Tibial artery (tissue), 4 donors: ENCODE results near the gene NME3.
"Not testable (repeated sequence)": the region's sequence is repeated elsewhere in the genome, so short reads cannot be mapped to it uniquely, and the experiment has no call there.

Experiments
- DNase-seq, 2 donors: peaks; one replicate each; pipeline ENCODE4 v3.0.0-alpha.2; 2019
- H3K27ac ChIP-seq, 2 donors: fragments of 200-600 bp; sonication (generic) in 1 of 2; 1 replicate in 1 of 2; 2 replicates in 1 of 2; pipeline ENCODE4 v1.5.1; 2018 to 2019; ENCODE audit warnings: mild to moderate bottlenecking in 1 of 2
- H3K27me3 ChIP-seq, 2 donors: fragments of 200-600 bp; sonication (generic) in 1 of 2; one replicate each; pipeline versions ENCODE4 v1.5.1 to v1.6.0; 2016 to 2019
- H3K36me3 ChIP-seq, 3 donors: fragments of 200-600 bp; sonication (generic) in 2 of 3; one replicate each; pipeline ENCODE4 v1.5.1; 2016 to 2019; ENCODE audit warnings: mild to moderate bottlenecking in 2 of 3
- H3K4me1 ChIP-seq, 4 donors: fragments of 200-600 bp; sonication (generic) in 2 of 4; 1 replicate in 3 of 4; 2 replicates in 1 of 4; pipeline ENCODE4 v1.5.1; 2016 to 2019
- H3K4me3 ChIP-seq, 2 donors: fragments of 200-600 bp; sonication (generic) in 1 of 2; 1 replicate in 1 of 2; 2 replicates in 1 of 2; pipeline ENCODE4 v1.5.1; 2018 to 2019; ENCODE audit warnings: mild to moderate bottlenecking in 2 of 2
- H3K9me3 ChIP-seq, 3 donors: fragments of 200-600 bp; sonication (generic) in 1 of 3; one replicate each; pipeline ENCODE4 v1.5.1; 2016 to 2019
- CTCF ChIP-seq, 2 experiments: fragments of 200-600 bp in 1 of 2; fragments of 450-650 bp in 1 of 2; IDR thresholded peaks; one replicate each; pipeline ENCODE4 v1.5.1; 2017 to 2019; ENCODE audit warnings: antibody characterized with exemption in 2 of 2, mild to moderate bottlenecking in 1 of 2, moderate library complexity in 1 of 2
- intact Hi-C: fragments of 100-400 bp; cut with DNase I; formaldehyde crosslinking; loops from one replicate; pipeline ENCODE4 v1.15.0; 2023; ENCODE audit warnings: low total_unique reads

The NME3 gene

GRCh38 chr16:1740781-1741490 lies 30.4 kb downstream of the NME3 start:
- intact Hi-C loops, result no loop called here
- H3K4me3 ChIP-seq, result no peak overlapping the region
- no peaks in the 10 kb centered on the region for H3K27me3 ChIP-seq
- no peak for TF ChIP-seq CTCF (IDR thresholded peaks at IDR 0.05)
- H3K36me3 ChIP-seq, result peaks cover 15 to 57% (median 47%) of the 10 kb centered on the region in 3 donors
- no peak overlapping the region for H3K27ac ChIP-seq
- no peaks in the 10 kb centered on the region for H3K4me1 ChIP-seq
- DNase-seq, result no peak
- H3K9me3 ChIP-seq, result no peaks in the 10 kb centered on the region

GRCh38 chr16:1740234-1740633 lies 31.1 kb downstream of the NME3 start:
- peaks cover 15 to 50% (median 40%) of the 10 kb centered on the region in 3 donors for H3K36me3 ChIP-seq
- H3K27ac ChIP-seq, result no peak overlapping the region
- intact Hi-C loops, result no loop called here
- H3K27me3 ChIP-seq, result no peaks in the 10 kb centered on the region
- H3K4me3 ChIP-seq, result no peak overlapping the region
- H3K9me3 ChIP-seq, result no peaks in the 10 kb centered on the region
- DNase-seq, result no peak
- TF ChIP-seq CTCF (IDR thresholded peaks at IDR 0.05), result no peak
- no peaks in the 10 kb centered on the region for H3K4me1 ChIP-seq

DNA sequence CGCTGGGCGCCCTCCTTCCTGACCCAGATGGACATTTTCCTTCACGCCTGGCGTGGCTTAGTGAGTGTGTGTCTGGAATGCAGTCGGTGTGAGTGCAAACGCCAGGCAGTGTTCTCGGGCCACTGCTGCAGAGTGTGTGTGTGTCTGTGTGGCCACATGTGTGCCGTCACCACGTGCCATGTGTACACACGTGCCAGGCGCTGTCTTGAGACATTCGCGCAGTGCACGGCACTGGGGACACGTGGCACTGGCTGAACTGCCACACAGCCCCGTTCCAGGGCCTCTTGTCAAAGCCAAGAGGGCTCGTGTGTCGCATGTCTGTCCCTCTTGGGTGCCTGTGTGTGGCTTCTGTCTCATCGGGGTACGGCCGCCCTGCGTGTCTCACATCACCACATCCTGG lies 36.5 kb downstream of the NME3 start:
- Histone ChIP-seq H3K27ac (no peak overlapping the region), H3K4me1 (no peaks in the 10 kb centered on the region), H3K4me3 (no peak overlapping the region), H3K27me3 (no peaks in the 10 kb centered on the region), H3K9me3 (no peaks in the 10 kb centered on the region), H3K36me3 (peaks cover 16 to 48% (median 44%) of the 10 kb centered on the region in 3 donors)
- no peak for DNase-seq
- intact Hi-C loops, result no loop called here
- no peak for TF ChIP-seq CTCF (IDR thresholded peaks at IDR 0.05)

GRCh38 chr16:1734123-1734522 lies 37.2 kb downstream of the NME3 start:
- no peak overlapping the region for H3K27ac ChIP-seq
- H3K4me3 ChIP-seq, result no peak overlapping the region
- H3K27me3 ChIP-seq, result no peaks in the 10 kb centered on the region
- peaks cover 22 to 55% (median 50%) of the 10 kb centered on the region in 3 donors for H3K36me3 ChIP-seq
- intact Hi-C loops, result no loop called here
- H3K9me3 ChIP-seq, result no peaks in the 10 kb centered on the region
- no peaks in the 10 kb centered on the region for H3K4me1 ChIP-seq
- DNase-seq, result no peak
- TF ChIP-seq CTCF (IDR thresholded peaks at IDR 0.05), result no peak

DNA sequence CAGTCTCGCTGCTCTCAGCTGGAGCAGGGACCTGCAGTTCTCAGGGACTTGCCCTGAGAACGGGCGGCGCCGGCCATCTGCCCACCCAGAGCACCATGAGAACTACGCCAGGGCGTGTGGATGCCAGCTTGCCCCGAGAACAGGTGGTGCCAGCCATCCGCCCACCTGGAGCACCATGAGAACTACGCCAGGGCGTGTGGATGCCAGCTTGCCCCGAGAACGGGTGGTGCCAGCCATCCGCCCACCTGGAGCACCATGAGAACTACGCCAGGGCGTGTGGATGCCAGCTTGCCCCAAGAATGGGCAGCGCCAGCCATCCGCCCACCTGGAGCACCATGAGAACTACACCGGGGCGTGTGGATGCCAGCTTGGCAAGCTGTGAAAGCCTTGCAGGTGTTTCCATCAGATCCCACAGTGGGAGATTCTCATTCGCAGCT lies 38.8 kb downstream of the NME3 start:
- H3K27me3 ChIP-seq, intact Hi-C loops, H3K4me3 ChIP-seq, H3K27ac ChIP-seq, DNase-seq, H3K9me3 ChIP-seq, H3K4me1 ChIP-seq: not testable (repeated sequence)
- peaks cover 31 to 70% (median 59%) of the 10 kb centered on the region in 3 donors for H3K36me3 ChIP-seq

GRCh38 chr16:1732071-1732470 lies 39.3 kb downstream of the NME3 start:
- Histone ChIP-seq H3K36me3 (peaks cover 32 to 75% (median 59%) of the 10 kb centered on the region in 3 donors), H3K27me3 (no peaks in the 10 kb centered on the region), H3K27ac (no peak overlapping the region), H3K4me1 (no peaks in the 10 kb centered on the region), H3K4me3 (no peak overlapping the region), H3K9me3 (no peaks in the 10 kb centered on the region)
- intact Hi-C loops, result no loop called here
- DNase-seq, result no peak
- TF ChIP-seq CTCF (IDR thresholded peaks at IDR 0.05), result no peak
